Medulla oblongata (tissue), 1 donor: Measurements from ENCODE around the gene AADACL3.

ENCODE experiments used
- DNase-seq: peaks from one replicate; pipeline ENCODE4 v3.0.0-alpha.2; 2015; ENCODE audit errors: extremely low spot score

Gene AADACL3

DNA sequence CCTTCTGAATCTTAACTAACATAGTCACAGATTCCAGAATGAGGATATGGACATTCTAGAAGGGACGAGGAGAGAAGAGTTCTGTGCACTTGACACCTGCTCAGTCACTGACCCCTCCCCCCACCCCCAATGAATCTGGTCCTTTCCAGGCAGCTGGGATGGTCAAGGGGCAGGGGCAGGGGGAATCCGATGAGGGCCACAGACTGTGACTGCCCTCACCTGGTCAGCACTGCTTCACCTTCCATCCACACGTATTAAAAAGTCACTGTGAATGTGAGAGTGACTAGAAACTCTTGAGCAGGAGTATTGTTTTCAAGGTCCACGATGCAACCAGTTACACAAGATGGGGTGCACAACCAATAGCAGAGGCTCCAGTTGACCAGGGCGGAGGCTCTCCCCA, 48.1 kb downstream of the AADACL3 start:
- DNase-seq = no peak

DNA sequence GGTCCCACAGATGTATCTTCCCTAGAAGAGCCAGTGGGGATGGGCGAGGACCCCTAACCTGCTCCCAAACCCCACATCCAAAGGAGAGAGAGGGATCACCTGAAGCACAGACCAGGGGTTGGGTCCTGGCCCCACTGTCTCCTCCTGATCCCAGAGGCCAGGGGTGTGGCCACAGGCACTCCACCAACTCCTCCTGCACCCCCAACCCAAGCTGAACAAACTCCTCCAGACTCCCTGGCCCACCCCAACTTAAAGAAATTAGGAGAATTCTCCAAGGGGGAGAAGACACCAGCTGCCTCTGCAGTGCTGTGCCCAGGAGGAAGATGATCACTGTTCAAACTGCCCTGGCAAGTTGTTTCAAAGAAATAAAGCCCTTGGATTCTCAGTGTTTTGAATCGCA, 53.1 kb downstream of the AADACL3 start:
- no peak for DNase-seq

DNA sequence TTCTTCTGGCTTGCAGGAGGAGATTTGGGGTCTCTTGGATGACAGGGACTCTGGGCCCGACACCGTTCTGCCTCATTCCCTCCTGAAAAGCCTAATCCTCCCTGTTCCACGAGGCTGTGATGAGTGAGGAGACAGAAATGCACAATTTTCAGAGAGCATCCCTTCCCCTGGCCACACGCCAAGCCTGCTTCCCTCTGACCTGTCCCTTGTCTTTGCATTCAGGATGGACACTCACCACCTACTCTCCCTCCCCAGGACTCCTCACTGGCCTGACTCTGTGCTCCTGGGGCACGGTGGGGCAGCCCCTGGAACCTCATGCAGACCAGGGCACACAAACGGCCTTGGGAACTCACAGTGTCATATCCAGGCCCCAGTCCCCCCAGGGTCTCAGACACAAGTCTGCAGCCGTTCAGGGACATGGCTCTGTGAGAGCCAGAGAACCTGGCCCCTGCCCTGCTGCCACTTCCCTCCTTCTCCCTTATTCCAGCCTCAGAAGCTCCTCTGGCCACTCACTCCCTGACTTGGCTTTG, 54.1 kb downstream of the AADACL3 start:
- DNase-seq = no peak

GRCh38 chr1:12770620-12771019, 54.7 kb downstream of the AADACL3 start:
- no peak for DNase-seq

- DNase-seq = no peak
Measured at GRCh38 chr1:12771186-12771585, 55.3 kb downstream of the AADACL3 start.

- DNase-seq = no peak
Measured at GRCh38 chr1:12772520-12772919, 56.6 kb downstream of the AADACL3 start.

DNA sequence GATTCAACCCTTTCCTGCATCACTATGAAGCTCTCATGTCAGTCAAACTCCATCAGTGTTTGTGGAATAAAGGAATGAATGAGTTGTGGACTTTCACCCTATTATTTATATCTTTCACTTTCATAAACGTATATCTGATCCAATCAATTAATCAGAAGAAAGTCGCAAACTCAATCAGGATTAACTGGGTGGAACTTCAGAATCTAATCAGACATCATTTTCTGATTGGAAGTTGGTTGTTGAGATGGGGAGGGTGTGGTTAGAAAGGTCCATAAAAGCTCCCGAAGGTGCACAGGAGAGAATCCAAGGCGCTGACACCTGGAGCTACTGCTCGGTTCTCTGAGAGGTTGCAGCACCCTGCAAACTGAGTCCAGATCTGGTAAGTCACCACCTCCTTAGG, 57.5 kb downstream of the AADACL3 start, which contains the start of gene PRAMEF12:
TSS of gene PRAMEF12 (plus strand) at position 301 of the 400 bp plus-strand sequence. CDS start 1,130 bp downstream, outside the sequence.
- DNase-seq = no peak

DNA sequence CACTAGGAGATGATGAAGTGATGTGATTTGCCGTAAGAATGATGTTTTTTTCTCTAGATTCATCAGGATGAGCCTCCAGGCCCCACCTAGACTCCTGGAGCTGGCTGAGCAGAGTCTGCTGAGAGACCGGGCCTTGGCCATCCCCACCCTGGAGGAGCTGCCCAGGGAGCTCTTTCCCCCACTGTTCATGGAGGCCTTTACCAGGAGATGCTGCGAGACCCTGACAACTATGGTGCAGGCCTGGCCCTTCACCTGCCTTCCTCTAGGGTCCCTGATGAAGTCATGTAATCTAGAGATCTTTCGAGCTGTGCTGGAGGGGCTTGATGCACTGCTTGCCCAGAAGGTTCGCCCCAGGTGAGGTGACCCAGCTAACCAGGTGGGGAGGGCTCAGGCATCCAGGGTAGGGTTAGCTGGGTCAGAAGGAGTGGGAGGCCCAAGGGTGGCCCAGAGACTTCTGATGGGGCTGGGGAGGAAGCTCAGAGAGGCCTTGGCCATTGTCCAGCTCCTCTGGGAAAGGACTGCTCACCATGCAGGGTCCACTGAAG, 59.0 kb downstream of the AADACL3 start:
- no peak for DNase-seq

DNA sequence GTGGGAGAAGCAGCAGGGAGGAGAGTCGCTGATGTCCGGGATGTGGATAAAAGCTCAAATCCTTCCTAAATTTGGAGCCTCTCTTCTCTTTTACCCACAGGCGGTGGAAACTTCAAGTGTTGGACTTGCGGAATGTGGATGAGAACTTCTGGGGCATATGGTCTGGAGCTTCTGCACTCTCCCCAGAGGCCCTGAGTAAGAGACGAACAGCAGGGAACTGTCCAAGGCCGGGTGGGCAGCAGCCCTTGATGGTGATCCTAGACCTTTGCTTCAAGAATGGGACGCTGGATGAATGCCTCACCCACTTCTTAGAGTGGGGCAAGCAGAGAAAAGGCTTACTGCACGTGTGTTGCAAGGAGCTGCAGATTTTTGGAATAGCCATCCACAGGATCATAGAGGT, 59.5 kb downstream of the AADACL3 start:
- DNase-seq = no peak

DNA sequence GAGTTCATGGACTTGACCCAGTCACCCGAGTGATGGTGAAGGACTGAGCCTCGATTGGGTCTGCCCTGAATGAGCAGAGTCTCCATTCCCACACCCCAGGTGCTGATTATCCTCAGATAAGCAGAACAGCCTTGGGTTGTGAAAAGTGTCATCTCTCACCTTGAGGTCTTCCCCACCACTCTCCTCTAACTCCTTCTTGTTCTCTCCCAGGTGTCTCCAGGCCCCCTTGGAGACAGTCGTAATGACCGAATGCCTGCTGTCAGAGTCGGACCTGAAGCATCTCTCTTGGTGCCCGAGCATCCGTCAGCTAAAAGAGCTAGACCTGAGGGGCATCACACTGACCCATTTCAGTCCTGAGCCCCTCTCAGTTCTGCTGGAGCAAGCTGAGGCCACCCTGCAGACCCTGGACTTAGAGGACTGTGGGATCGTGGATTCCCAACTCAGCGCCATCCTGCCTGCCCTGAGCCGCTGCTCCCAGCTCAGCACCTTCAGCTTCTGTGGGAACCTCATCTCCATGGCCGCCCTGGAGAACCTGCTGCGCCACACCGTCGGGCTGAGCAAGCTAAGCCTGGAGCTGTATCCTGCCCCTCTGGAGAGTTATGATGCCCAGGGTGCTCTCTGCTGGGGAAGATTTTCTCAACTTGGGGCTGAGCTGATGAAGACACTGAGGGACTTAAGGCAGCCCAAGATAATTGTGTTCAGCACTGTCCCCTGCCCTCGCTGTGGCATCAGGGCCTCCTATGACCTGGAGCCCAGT, 61.1 kb downstream of the AADACL3 start:
- no peak for DNase-seq
